Stomach smooth muscle (tissue), 2 donors: Measurements from ENCODE around the gene STIM1.
"Not testable (repeated sequence)": the region's sequence is repeated elsewhere in the genome, so short reads cannot be mapped to it uniquely, and the experiment has no call there.

ENCODE experiments used
- H3K27ac ChIP-seq: one replicate; pipeline ENCODE4 v1.7.0; 2013; ENCODE audit warnings: mild to moderate bottlenecking, low read length, inconsistent platforms
- H3K27me3 ChIP-seq, 2 donors: one replicate each; pipeline ENCODE4 v1.7.0; 2013; ENCODE audit warnings: low read length in 2 of 2; ENCODE audit not compliant: insufficient read depth in 2 of 2, control insufficient read depth in 1 of 2
- H3K36me3 ChIP-seq, 2 donors: one replicate each; pipeline ENCODE4 v1.7.0; 2013; ENCODE audit warnings: low read length in 2 of 2; ENCODE audit not compliant: control insufficient read depth in 2 of 2, insufficient read depth in 2 of 2
- H3K4me1 ChIP-seq: one replicate; pipeline ENCODE4 v1.7.0; 2013; ENCODE audit warnings: low read length; ENCODE audit not compliant: control insufficient read depth, insufficient read depth
- H3K4me3 ChIP-seq, 2 donors: one replicate each; pipeline ENCODE4 v1.7.0; 2013; ENCODE audit warnings: low read length in 2 of 2
- H3K9ac ChIP-seq, 2 donors: one replicate each; pipeline ENCODE4 v1.7.0; 2013; ENCODE audit warnings: low read length in 2 of 2, mild to moderate bottlenecking in 1 of 2
- H3K9me3 ChIP-seq, 2 donors: one replicate each; pipeline ENCODE4 v1.7.0; 2013; ENCODE audit warnings: low read length in 2 of 2; ENCODE audit not compliant: control insufficient read depth in 2 of 2
- donor health status: healthy.
- donor health status: Pancreatic carcinoma.

STIM1 gene

DNA sequence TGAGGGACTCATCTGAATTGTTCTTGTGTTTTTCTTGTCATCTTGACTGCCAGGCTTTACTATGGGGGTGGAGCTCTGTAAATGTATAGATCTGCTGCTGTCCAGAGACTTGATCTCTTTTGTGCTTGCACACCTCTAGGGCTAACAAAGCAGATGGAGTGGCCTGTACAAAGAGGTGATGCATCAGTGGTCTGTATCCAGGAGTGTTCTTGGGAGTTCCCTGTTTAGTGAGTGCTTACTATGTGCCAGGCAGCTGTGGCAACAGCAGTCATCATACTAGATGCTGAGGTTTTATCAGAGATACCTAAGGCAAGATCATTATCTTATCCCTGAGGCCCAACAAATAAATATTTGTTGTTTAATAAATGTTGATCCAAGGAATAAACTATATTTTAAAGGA, 33.4 kb downstream of the STIM1 start:
- H3K4me1 ChIP-seq: peaks cover 4% of the 10 kb centered on the region
- H3K27ac ChIP-seq: no peak overlapping the region
- no peaks in the 10 kb centered on the region for H3K27me3 ChIP-seq
- H3K9me3 ChIP-seq: no peaks in the 10 kb centered on the region
- no peak overlapping the region for H3K4me3 ChIP-seq
- no peaks in the 10 kb centered on the region for H3K36me3 ChIP-seq
- H3K9ac ChIP-seq: no peak overlapping the region

DNA sequence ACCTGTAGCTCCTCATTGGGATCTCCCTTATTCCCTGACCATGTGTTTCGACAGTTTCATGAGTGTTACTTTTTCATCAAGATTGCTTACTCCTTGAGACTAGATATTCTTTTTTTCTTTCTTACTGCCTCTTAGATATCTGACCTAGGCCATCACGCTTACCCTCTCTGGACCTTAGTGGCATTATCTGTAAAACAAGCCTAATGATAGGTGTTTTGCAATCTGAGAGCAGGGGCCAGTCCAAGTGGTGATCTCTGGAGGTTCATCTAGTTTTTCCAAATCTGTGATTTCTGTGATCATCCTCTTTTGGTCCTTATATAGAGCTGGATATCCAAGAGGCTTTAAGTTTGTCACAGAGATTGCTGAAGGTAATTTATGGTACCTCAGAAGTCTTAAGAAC, 34.5 kb downstream of the STIM1 start:
- H3K36me3 ChIP-seq: no peaks in the 10 kb centered on the region
- H3K4me1 ChIP-seq: peaks cover 7% of the 10 kb centered on the region
- no peak overlapping the region for H3K27ac ChIP-seq
- no peak overlapping the region for H3K4me3 ChIP-seq
- no peak overlapping the region for H3K9ac ChIP-seq
- no peaks in the 10 kb centered on the region for H3K9me3 ChIP-seq
- H3K27me3 ChIP-seq: no peaks in the 10 kb centered on the region

DNA sequence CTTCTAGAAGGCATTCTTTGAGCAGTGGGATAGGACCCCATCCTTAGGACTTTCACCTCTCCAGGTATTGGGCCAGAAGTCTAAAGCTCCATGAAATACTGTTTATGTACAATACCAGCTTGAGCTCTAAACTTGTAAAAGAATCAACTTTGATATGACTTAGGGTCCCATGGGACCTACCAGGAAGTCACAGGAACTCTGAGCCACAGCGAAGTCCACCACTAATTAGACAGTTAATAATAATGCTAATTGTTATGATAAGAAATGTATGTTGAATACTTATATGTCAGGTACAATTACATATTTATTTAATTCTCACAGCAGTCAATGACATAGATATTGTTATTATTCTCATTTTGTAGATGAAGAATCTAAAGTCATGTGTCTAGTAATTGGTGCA, 35.3 kb downstream of the STIM1 start:
- Histone ChIP-seq H3K4me1 (peaks cover 8% of the 10 kb centered on the region), H3K27me3 (no peaks in the 10 kb centered on the region)

GRCh38 chr11:3891751-3892150, 36.3 kb downstream of the STIM1 start:
- Histone ChIP-seq H3K27me3 (no peaks in the 10 kb centered on the region), H3K9ac (no peak overlapping the region), H3K4me3 (no peak overlapping the region), H3K9me3 (no peaks in the 10 kb centered on the region), H3K27ac (no peak overlapping the region), H3K36me3 (no peaks in the 10 kb centered on the region), H3K4me1 (peaks cover 8% of the 10 kb centered on the region)

More for the DNA sequence above, 35.3 kb downstream of the STIM1 start:
- Histone ChIP-seq H3K9me3 (no peaks in the 10 kb centered on the region), H3K9ac (no peak overlapping the region), H3K27ac (no peak overlapping the region), H3K36me3 (no peaks in the 10 kb centered on the region), H3K4me3 (no peak overlapping the region)

- peaks cover 8% of the 10 kb centered on the region for H3K4me1 ChIP-seq
- no peaks in the 10 kb centered on the region for H3K9me3 ChIP-seq
These were observed 36.7 kb downstream of the STIM1 start for GRCh38 chr11:3892156-3892555.

DNA sequence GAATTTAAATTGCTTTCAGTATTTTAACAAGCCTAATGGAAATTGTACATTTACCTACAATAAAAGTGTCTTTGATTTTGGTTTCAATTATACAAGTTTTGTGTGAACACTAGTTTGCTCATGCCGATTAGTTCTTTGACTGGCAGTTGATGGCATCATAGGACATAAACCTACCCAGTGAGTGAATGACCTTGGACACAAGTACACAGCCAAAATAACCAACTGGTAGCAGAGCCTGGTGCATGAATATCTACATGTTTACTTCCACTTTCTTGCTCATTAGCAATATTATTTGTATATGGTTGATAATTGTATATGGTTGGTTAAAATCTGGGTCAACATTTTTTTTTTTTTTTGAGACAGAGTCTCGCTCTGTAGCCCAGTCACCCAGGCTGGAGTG, 37.8 kb downstream of the STIM1 start:
- Histone ChIP-seq H3K27ac (no peak overlapping the region), H3K9ac (no peak overlapping the region), H3K4me3 (no peak overlapping the region), H3K9me3 (no peaks in the 10 kb centered on the region), H3K36me3 (no peaks in the 10 kb centered on the region), H3K4me1 (peaks cover 5% of the 10 kb centered on the region), H3K27me3 (no peaks in the 10 kb centered on the region)

More at GRCh38 chr11:3892156-3892555, 36.7 kb downstream of the STIM1 start:
- no peak overlapping the region for H3K4me3 ChIP-seq
- H3K36me3 ChIP-seq: no peaks in the 10 kb centered on the region
- H3K9ac ChIP-seq: no peak overlapping the region
- no peak overlapping the region for H3K27ac ChIP-seq
- H3K27me3 ChIP-seq: no peaks in the 10 kb centered on the region

DNA sequence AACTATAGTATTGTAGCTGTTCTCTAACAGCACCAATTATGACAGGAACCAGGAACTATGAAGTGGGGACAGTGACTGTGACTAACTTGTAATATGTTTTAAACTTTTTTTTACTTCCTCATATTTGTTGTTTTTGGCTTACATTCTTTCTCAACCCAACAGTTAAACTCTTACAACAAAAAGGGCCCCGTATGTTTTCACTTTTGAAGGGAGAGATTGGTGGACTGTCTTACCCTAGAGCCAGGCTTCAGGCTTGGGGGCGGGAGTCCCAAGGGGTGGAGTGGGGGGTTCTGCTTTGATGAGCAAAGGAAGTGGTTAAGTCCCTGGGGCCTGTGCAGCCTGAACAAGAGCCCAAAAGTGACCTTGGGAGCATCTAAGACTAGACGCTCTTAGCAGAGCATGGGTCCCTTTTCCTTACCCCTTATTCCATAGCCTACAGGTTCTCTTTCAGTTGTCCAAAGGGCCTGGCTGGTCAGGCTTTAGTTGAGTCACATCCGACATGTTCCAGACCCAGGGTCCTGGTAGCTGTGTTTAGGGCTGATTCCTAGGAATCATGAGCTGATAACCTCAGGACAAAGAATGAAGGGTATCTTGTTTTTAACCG, 38.8 kb downstream of the STIM1 start:
- Histone ChIP-seq H3K4me3 (no peak overlapping the region), H3K4me1 (peaks cover 5% of the 10 kb centered on the region), H3K27me3 (no peaks in the 10 kb centered on the region), H3K9me3 (no peaks in the 10 kb centered on the region), H3K27ac (no peak overlapping the region), H3K36me3 (no peaks in the 10 kb centered on the region), H3K9ac (no peak overlapping the region)

DNA sequence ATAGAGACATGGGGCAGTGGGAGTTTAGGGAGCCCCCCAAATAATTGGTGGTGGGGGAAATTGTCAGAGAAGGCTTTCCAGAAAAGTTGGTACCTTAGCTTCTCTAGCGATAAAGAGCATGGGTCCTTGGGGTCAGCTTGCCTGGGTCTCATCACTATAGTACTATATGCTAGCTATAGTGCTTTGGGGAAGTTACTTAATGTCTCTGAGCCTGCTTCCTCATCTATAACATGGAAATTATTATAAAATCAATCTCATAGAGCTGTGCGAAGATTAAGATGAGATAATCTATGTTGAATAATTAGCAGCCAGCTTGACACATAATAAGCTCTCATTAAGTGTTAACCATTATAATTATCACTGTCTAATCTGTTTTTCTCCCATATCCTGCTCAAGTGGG, 41.2 kb downstream of the STIM1 start:
- no peaks in the 10 kb centered on the region for H3K36me3 ChIP-seq
- no peak overlapping the region for H3K4me3 ChIP-seq
- no peaks in the 10 kb centered on the region for H3K9me3 ChIP-seq
- H3K9ac ChIP-seq: no peak overlapping the region
- H3K4me1 ChIP-seq: peaks cover 5% of the 10 kb centered on the region
- H3K27ac ChIP-seq: no peak overlapping the region
- H3K27me3 ChIP-seq: no peaks in the 10 kb centered on the region

DNA sequence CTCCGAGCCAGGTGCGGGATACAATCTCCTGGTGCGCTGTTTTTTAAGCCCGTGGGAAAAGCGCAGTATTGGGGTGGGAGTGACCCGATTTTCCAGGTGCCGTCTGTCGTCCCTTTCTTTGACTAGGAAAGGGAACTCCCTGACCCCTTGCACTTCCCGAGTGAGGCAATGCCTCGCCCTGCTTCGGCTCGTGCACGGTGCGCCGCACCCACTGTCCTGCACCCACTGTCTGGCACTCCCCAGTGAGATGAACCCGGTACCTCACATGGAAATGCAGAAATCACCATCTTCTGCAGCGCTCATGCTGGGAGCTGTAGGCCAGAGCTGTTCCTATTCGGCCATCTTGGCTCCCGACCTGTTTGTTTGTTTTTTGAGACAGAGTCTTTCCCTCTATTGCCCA, 44.8 kb downstream of the STIM1 start:
- H3K4me3 ChIP-seq, H3K36me3 ChIP-seq, H3K27ac ChIP-seq, H3K27me3 ChIP-seq, H3K9ac ChIP-seq, H3K9me3 ChIP-seq: not testable (repeated sequence)
- H3K4me1 ChIP-seq: peaks cover 19% of the 10 kb centered on the region

GRCh38 chr11:3901249-3902025, 46.0 kb downstream of the STIM1 start:
- Histone ChIP-seq H3K36me3 (no peaks in the 10 kb centered on the region), H3K9me3 (no peaks in the 10 kb centered on the region), H3K4me3 (no peak overlapping the region), H3K27ac (no peak overlapping the region), H3K27me3 (no peaks in the 10 kb centered on the region), H3K4me1 (peaks cover 19% of the 10 kb centered on the region), H3K9ac (no peak overlapping the region)

DNA sequence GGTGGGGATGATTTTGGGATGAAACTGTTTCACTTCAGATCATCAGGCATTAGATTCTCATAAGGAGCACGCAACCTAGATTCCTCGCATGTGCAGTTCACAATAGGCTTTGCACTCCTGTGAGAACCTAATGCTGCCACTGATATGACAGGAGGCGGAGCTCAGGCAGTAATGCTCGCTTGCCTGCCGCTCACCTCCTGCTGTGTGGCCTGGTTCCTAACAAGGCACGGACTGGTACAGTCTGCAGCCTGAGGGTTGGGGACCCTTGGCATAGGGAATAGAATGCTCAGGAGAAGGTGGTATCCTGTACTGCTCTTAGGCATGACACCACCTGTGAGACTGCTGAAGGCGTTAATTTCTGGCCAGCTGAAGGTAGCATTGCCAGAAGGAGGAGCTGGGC, 47.0 kb downstream of the STIM1 start:
- peaks cover 19% of the 10 kb centered on the region for H3K4me1 ChIP-seq
- H3K9ac ChIP-seq: no peak overlapping the region

More for the DNA sequence above, 47.0 kb downstream of the STIM1 start:
- H3K27ac ChIP-seq: no peak overlapping the region
- no peak overlapping the region for H3K4me3 ChIP-seq
- H3K27me3 ChIP-seq: no peaks in the 10 kb centered on the region
- no peaks in the 10 kb centered on the region for H3K9me3 ChIP-seq
- H3K36me3 ChIP-seq: no peaks in the 10 kb centered on the region
